Non-pigmented ciliary epithelial cell (primary cell): ENCODE data around the gene LYPD3.

Source experiments
- DNase-seq: peaks from one replicate; pipeline ENCODE4 v3.0.0-alpha.2; 2010; ENCODE audit warnings: low read depth

The LYPD3 gene

DNA sequence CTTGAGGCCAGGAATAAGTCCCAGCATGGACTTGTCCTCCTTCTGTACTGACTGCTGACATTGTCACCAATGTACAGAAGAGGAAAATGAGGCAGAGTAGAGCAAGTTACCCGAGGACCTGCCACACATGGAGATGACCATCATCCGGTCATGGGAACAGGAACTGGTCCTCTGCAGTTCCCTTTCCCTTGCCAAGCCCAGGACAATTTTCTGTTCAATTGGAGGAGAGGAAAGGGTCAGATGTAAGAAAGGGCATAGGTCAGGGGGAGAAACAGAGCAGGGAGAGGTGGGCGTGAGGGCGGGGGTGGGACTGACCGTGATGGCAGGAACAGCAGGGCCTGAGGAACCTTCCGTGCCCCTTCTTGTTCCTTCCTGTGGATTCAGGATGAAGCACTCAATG lies 20.5 kb upstream of the LYPD3 start:
- no peak for DNase-seq

GRCh38 chr19:43483281-43483680 lies 17.9 kb upstream of the LYPD3 start:
- no peak for DNase-seq

GRCh38 chr19:43482193-43482592 lies 16.8 kb upstream of the LYPD3 start:
- DNase-seq = no peak

GRCh38 chr19:43481701-43482100 lies 16.3 kb upstream of the LYPD3 start:
- no peak for DNase-seq

- no peak for DNase-seq
These were observed 15.2 kb upstream of the LYPD3 start for GRCh38 chr19:43480574-43480973.

GRCh38 chr19:43479961-43480561 lies 14.7 kb upstream of the LYPD3 start:
- DNase-seq = no peak

GRCh38 chr19:43479226-43479625 lies 13.8 kb upstream of the LYPD3 start:
- DNase-seq = no peak

- no peak for DNase-seq
These were observed 12.9 kb upstream of the LYPD3 start for GRCh38 chr19:43478323-43478722.

GRCh38 chr19:43476606-43477005 lies 11.2 kb upstream of the LYPD3 start:
- DNase-seq = no peak

DNA sequence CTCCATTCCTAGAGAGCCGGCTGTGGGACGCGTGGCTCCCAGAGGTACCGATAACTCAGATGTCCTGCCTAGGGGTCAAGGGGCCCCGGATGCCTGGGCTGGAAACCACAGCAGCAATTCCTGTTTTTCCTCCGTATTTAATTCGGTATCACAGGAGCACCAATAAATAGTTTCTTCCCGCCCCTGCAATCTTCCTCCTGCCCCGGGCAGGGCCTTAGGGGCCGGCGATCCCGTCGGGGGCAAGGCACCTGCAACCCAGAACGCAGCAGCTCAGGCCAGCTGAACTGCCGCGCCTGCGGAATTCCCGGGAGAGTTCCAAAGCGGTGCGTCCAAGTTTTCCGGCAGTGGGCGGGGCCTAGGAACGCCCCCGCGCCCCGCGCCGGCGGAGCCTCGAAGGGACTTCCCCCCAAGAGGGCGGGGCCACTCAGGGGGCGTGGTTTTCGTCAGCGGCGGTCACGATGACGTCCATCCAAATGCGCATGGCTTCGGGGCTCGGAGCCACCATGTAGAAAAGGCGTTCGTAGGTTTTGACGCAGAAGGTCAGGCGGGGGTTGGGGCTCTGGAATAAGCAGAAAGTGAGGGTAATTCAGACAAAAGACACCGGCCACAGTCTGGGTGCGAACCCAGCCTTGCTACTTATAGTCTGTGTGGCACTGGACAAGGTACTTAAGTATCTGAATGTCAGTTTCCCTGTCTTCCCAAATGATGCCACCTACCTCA lies 9.7 kb upstream of the LYPD3 start:
- no peak for DNase-seq

- DNase-seq = no peak
These were observed 9.1 kb upstream of the LYPD3 start for GRCh38 chr19:43474487-43474886.

GRCh38 chr19:43471091-43471490 lies 5.7 kb upstream of the LYPD3 start:
- DNase-seq = no peak

- no peak for DNase-seq
These were observed 4.9 kb upstream of the LYPD3 start for GRCh38 chr19:43470288-43470687.

DNA sequence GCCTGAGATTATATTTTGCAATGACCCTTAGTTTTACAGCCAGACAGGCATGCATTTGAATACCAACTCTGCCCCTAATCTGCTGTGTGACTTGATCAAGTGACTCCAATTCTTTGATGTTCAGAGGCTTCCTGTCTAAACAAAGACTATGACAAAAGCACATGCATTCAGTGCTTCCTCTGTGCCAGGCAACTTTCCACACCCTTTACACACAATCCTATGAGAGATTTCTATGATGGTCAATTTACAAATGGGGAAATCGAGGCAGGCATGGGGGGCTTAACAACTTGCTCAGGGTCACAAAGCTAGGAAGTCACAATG lies 3.7 kb upstream of the LYPD3 start:
- DNase-seq = no peak

GRCh38 chr19:43468354-43469159 lies 3.1 kb upstream of the LYPD3 start:
- DNase-seq = no peak

DNA sequence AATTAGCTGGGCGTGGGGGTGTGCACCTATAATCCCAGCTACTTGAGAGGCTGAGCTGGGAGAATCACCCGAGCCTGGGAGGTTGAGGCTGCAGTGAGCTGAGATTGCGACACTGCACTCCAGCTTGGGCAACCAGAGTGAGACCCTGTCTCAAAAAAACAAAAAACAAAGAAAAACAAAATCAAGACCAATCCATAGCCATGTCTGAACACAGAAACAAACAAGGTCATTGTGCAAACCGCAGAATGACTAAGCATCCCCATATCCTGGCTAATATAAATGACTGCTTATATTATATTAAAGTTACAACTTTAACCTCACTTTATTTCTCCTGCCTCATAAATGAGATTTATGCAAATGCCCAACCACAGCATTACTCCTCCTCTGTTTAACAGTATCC lies 2.3 kb upstream of the LYPD3 start:
- no peak for DNase-seq

GRCh38 chr19:43467276-43467675 lies 1.9 kb upstream of the LYPD3 start:
- no peak for DNase-seq

GRCh38 chr19:43466793-43467192 lies 1.4 kb upstream of the LYPD3 start:
- no peak for DNase-seq

- no peak for DNase-seq
These were observed 1.2 kb downstream of the LYPD3 start for GRCh38 chr19:43464134-43464775.

DNA sequence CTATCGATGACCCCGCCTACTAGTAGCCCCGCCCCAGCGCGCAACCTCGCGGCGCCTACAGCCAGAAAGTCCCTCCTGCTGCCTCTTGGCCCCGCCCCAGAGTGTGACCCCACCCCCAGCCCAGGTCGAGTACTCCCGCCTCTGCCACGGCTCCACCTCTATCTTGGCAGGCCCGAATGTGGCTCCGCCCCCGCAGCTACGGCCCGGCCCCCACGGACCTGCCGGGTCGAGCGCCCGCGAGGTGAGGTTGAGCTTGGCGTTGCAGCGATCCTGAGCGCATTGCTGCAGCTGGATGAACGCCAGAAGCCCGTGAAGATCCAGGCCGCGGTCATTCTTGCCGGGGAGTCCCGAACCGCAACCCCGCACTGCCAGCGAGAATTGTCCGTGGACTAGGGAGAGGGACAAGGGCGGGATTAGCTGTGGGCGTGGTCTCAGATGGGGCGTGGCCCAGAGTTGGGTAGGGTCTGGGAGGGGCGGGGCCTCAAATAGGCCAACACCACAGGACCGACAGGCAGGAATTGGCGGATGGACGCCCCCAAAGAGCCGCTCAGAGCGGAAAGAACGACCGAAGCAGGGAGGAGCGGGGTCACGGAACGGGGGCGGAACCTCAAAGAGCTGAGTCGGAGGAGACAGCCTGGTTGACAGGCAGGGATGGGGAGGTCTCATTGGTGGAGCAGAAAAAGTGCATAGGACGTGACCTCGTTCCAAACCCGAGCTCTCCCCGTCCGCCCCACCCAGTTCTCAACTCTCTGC lies 1.9 kb downstream of the LYPD3 start:
- no peak for DNase-seq

DNA sequence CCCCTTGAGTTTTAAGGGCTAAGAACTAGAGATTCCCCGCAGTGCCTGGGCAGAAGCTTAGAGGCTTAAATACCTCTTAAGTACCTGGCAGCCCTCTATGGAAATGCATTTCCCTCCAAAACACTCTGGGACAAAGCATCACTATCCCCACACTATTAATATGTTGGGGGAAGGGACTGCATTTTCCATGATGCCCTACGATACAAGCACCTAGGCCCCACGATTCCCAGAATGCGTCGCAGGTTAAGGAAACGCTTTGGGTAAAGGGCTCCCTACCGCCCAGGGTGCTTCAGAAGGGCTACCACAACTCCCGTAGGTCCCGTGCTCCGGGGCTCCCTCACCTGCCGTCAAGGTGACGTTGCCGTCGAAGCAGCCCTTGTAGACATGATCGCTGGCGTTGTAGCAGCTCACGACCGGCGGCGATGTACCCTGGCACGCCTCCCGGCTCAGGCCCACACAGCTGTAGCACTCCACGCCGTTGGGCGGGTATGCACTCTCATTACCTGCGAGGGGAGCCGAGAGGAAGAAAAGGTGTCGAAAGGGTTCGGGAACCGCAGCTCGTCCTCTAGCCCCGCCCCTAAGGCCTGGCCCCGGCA lies 2.5 kb downstream of the LYPD3 start:
- no peak for DNase-seq

DNA sequence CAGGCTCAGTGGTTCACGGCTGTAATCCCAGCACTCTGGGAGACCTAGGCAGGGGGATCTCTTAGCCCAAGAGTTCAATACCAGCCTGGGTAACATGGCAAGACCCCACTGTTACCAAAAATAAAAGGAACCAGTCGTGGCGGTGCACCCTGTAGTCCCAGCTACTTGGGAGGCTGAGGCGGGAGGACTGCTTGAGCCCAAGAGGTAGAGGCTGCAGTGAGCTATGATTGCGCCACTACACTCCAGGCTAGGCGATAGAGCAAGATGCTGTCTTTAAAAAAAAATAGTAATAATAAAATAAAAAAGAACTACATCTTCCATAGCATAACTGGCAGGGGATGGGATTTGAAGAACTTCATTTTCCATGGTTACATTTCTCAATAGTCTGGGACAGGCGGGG lies 3.0 kb downstream of the LYPD3 start:
- DNase-seq = no peak
